Gastroesophageal sphincter (tissue), 4 donors: ENCODE results near the gene NUP62. TPM values are rescaled to one million over a fixed set of nuclear protein-coding genes. Genes with fewer than 3 reads are reported as not detected.

ENCODE experiments used
- ATAC-seq: fragments of 150-250 bp; one replicate; pipeline ENCODE4 v1.9.1; 2016; ENCODE audit warnings: mild to moderate bottlenecking, moderate library complexity
- H3K27ac ChIP-seq, 4 donors: fragments of 200-600 bp; sonication (generic) in 3 of 4; 1 replicate in 3 of 4; 2 replicates in 1 of 4; pipeline ENCODE4 v1.5.1; 2016 to 2019
- H3K27me3 ChIP-seq: fragments of 200-600 bp; sonication (generic); one replicate; pipeline ENCODE4 v1.5.1; 2019
- H3K36me3 ChIP-seq, 2 donors: fragments of 200-600 bp; sonication (generic); one replicate each; pipeline ENCODE4 v1.5.1; 2019; ENCODE audit warnings: control low read depth in 1 of 2
- H3K4me1 ChIP-seq, 3 donors: fragments of 200-600 bp; sonication (generic); 1 replicate in 2 of 3; 2 replicates in 1 of 3; pipeline ENCODE4 v1.5.1; 2016 to 2019; ENCODE audit warnings: control low read depth in 2 of 3
- H3K4me3 ChIP-seq, 2 donors: fragments of 200-600 bp; sonication (generic); one replicate each; pipeline ENCODE4 v1.5.1; 2019; ENCODE audit warnings: mild to moderate bottlenecking in 1 of 2, moderate library complexity in 1 of 2
- H3K9me3 ChIP-seq, 3 donors: fragments of 200-600 bp; sonication (generic); one replicate each; pipeline ENCODE4 v1.5.1; 2017 to 2019; ENCODE audit warnings: control low read depth in 2 of 3
- CTCF ChIP-seq, 4 experiments: fragments of 200-600 bp in 2 of 4; fragments of 450-650 bp in 2 of 4; sonication (generic) in 1 of 4; IDR thresholded peaks; one replicate each; pipeline ENCODE4 v1.5.1; 2017 to 2019; ENCODE audit warnings: antibody characterized with exemption in 4 of 4, mild to moderate bottlenecking in 2 of 4, moderate library complexity in 2 of 4
- EP300 ChIP-seq: sonication (generic); formaldehyde crosslinking; IDR thresholded peaks from one replicate; pipeline ENCODE4 v1.6.1; 2017; ENCODE audit warnings: antibody characterized with exemption, mild to moderate bottlenecking
- POLR2A ChIP-seq, 2 donors: fragments of 450-650 bp; IDR thresholded peaks; one replicate each; pipeline ENCODE4 v1.6.1; 2017; ENCODE audit warnings: antibody characterized with exemption in 2 of 2, mild to moderate bottlenecking in 2 of 2, moderate library complexity in 1 of 2
- POLR2AphosphoS5 ChIP-seq: sonication (generic); formaldehyde crosslinking; IDR thresholded peaks from one replicate; pipeline ENCODE4 v1.6.1; 2017; ENCODE audit warnings: antibody characterized with exemption
- WGBS, 2 donors: methylation state at CpG; one replicate each; pipeline ENCODE4 v1.1.5; 2018; ENCODE audit warnings: low coverage in 1 of 2; 5-methylcytosine and 5-hydroxymethylcytosine counted together
- total RNA-seq, 4 donors: library from RNA; depleted of rRNA; stranded (reverse); fragments of >200 nt; gene quantifications; one replicate each; pipeline ENCODE4 v1.1.0, GENCODE V29; 2016

NUP62 gene
- total RNA-seq, 4 donors from 2014 or later: 30.1 to 43.2 (median 37.7) TPM

GRCh38 chr19:49953416-49953815, 24.1 kb upstream of the NUP62 start:
- ATAC-seq: no peak
- H3K27ac ChIP-seq: no peak overlapping the region
- TF ChIP-seq CTCF (IDR thresholded peaks at IDR 0.05) (no peak), EP300 (no peak), POLR2AphosphoS5 (no peak), POLR2A (IDR thresholded peaks at IDR 0.05) (no peak)
- H3K36me3 ChIP-seq: no peaks in the 10 kb centered on the region
- H3K4me3 ChIP-seq: no peak overlapping the region
- H3K4me1 ChIP-seq: peaks cover 0 to 26% (median 0%) of the 10 kb centered on the region in 3 donors
- H3K27me3 ChIP-seq: peaks cover 75% of the 10 kb centered on the region
- WGBS, 2 donors: 53 to 63% methylated on average over 5 to 7 of the region's 7 CpGs
- no peaks in the 10 kb centered on the region for H3K9me3 ChIP-seq

GRCh38 chr19:49952906-49953305, 23.6 kb upstream of the NUP62 start:
- H3K4me1 ChIP-seq: peaks cover 0 to 26% (median 0%) of the 10 kb centered on the region in 3 donors
- 40 to 46% methylated on average over 5 to 8 of the region's 13 CpGs for WGBS, 2 donors
- peaks cover 70% of the 10 kb centered on the region for H3K27me3 ChIP-seq
- H3K4me3 ChIP-seq: no peak overlapping the region
- no peak overlapping the region for H3K27ac ChIP-seq
- no peaks in the 10 kb centered on the region for H3K36me3 ChIP-seq
- no peaks in the 10 kb centered on the region for H3K9me3 ChIP-seq
- TF ChIP-seq EP300 (no peak), CTCF (IDR thresholded peaks at IDR 0.05) (no peak), POLR2AphosphoS5 (no peak), POLR2A (IDR thresholded peaks at IDR 0.05) (no peak)
- ATAC-seq: no peak

GRCh38 chr19:49952479-49952836, 23.2 kb upstream of the NUP62 start:
- Histone ChIP-seq H3K4me3 (no peak overlapping the region), H3K36me3 (no peaks in the 10 kb centered on the region), H3K27ac (no peak overlapping the region), H3K4me1 (peaks cover 0 to 26% (median 0%) of the 10 kb centered on the region in 3 donors), H3K27me3 (peaks cover 67% of the 10 kb centered on the region), H3K9me3 (no peaks in the 10 kb centered on the region)
- no peak for ATAC-seq
- TF ChIP-seq POLR2AphosphoS5 (no peak), CTCF (IDR thresholded peaks at IDR 0.05) (no peak), EP300 (no peak), POLR2A (IDR thresholded peaks at IDR 0.05) (no peak)

GRCh38 chr19:49951806-49952478, 22.6 kb upstream of the NUP62 start:
- no peaks in the 10 kb centered on the region for H3K9me3 ChIP-seq
- no CpG with 5 or more reads among the region's 9 CpGs for WGBS, 2 donors
- no peak for TF ChIP-seq POLR2A (IDR thresholded peaks at IDR 0.05)
- no peak for TF ChIP-seq POLR2AphosphoS5
- H3K4me3 ChIP-seq: no peak overlapping the region
- H3K27me3 ChIP-seq: peaks cover 63% of the 10 kb centered on the region
- no peak for ATAC-seq
- H3K4me1 ChIP-seq: peaks cover 0 to 26% (median 0%) of the 10 kb centered on the region in 3 donors
- no peaks in the 10 kb centered on the region for H3K36me3 ChIP-seq
- no peak overlapping the region for H3K27ac ChIP-seq

- Histone ChIP-seq H3K4me1 (peaks cover 0 to 26% (median 0%) of the 10 kb centered on the region in 3 donors), H3K27ac (no peak overlapping the region), H3K4me3 (no peak overlapping the region), H3K9me3 (no peaks in the 10 kb centered on the region), H3K27me3 (peaks cover 70% of the 10 kb centered on the region), H3K36me3 (no peaks in the 10 kb centered on the region)
- WGBS, 2 donors: 50 to 100% methylated on average over 1 to 2 of the region's 13 CpGs
- no peak for ATAC-seq
- no peak for TF ChIP-seq CTCF (IDR thresholded peaks at IDR 0.05)
- no peak for TF ChIP-seq POLR2A (IDR thresholded peaks at IDR 0.05)
Observed at GRCh38 chr19:49950956-49951526, 21.7 kb upstream of the NUP62 start.
